Hippocampal formation (tissue), 2 donors: Measurements from ENCODE around the gene BECN2.
A peak's percentile ranks its signal among the peaks of the same experiment; 100 is the strongest.
"Not testable (repeated sequence)": the region's sequence is repeated elsewhere in the genome, so short reads cannot be mapped to it uniquely, and the experiment has no call there.

Experiments used
- DNase-seq, 2 donors: peaks; one replicate each; lab custom pipeline; 2025; lab: John Stamatoyannopoulos, UW

The BECN2 gene

GRCh38 chr1:241979071-241979470, 21.5 kb downstream of the BECN2 start:
- no peak for DNase-seq

DNA sequence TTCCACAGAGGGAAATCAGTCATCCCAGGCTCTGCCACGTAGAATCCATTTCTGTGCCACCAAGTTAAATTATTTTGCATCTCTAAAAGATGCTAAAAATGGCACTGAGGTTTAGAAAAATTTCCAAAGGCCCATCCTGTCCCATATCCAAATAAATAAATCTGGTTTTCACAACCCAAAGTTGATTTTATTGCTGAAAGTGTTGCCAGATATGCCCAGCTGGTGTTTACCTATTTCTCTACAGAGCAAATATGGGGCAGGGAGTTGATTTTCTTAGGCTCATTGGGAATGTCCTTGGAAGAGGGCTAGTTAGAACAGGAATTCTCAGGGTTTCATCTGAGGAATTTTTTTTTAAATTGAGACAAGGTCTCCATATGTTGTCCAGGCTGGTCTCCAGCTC, 22.4 kb downstream of the BECN2 start:
- no peak for DNase-seq

- no peak for DNase-seq
These were observed 28.2 kb downstream of the BECN2 start for GRCh38 chr1:241985787-241986186.

- DNase-seq: not testable (repeated sequence)
These were observed 30.9 kb downstream of the BECN2 start for GRCh38 chr1:241988389-241988930.

GRCh38 chr1:241990040-241990439, 32.5 kb downstream of the BECN2 start:
- peak; percentile 27 to 33 for DNase-seq

GRCh38 chr1:241992734-241993133, 35.2 kb downstream of the BECN2 start:
- DNase-seq: no peak

DNA sequence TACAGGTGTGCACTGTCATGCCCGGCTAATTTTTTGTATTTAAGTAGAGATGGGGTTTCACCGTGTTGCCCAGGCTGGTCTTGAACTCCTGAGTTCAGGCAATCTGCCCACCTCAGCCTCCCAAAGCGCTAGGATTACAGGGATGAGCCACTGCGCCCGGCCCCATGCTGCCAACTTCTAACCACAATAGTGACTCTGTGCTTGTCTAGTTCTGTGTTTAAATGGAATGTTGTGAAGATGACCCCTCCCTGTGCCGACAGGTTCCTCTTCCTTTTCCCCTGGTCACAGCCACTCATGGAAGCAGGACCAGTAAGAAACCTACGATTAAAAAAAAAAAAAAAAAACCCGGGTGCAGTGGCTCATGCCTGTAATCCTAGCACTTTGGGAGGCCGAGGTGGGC, 36.6 kb downstream of the BECN2 start:
- DNase-seq: no peak

DNA sequence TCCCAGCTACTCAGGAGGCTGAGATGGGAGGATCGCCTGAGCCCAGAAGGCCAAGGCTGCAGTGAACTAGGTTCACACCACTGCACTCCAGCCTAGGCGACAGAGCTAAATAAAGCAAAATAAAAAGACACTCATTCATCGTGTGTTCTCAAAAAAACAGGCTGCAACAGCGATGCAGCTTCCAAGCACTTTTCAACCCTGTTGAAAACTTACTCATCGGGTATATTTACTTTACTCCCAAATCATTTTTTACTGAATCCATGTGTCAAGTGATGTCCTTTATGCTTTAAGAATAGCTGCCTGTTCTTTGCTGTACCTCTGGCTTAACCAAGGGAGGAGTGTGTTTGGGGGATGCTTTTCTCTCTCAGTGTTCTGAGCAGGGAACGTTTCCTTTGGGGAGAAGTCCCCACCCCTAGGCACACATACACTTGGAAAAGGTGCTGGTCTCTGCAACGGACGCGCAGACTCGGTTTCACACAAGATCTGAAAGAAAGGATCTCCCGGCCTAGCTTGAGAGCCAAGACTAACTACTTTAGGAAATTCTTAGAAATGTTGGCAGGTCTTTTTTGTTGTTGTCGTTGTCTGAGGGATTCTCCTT, 39.9 kb downstream of the BECN2 start:
- DNase-seq: no peak

- peak in 1 of 2 donors; percentile 26 for DNase-seq
These were observed 40.9 kb downstream of the BECN2 start for GRCh38 chr1:241998412-241998921.

DNA sequence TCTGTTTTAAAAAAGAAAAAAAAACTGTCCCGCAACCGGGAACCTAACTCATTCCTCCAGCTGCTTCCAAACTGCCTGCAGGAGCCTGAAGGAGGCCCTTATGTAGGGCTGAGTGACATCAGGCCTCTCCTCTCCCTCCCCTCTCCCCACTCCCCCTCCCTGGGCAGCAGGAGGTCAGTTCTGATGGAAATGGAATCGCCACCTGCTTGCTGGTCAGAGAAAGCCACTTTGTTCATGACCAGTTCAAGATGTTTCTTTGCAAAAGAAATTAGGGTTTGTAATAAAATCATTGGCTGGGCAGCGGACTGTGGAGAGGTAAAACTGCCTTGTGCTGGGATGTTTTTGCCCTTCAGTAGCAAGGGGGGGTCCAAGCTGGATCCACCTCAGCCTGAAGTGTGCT, 41.5 kb downstream of the BECN2 start, which contains the start of gene MAP1LC3C:
Gene MAP1LC3C (minus strand): TSS at position 73 of the 400 bp plus-strand sequence. CDS start 90 bp downstream, outside the sequence.
- DNase-seq: no peak

- DNase-seq: no peak
These were observed 42.9 kb downstream of the BECN2 start for GRCh38 chr1:242000434-242000833.

DNA sequence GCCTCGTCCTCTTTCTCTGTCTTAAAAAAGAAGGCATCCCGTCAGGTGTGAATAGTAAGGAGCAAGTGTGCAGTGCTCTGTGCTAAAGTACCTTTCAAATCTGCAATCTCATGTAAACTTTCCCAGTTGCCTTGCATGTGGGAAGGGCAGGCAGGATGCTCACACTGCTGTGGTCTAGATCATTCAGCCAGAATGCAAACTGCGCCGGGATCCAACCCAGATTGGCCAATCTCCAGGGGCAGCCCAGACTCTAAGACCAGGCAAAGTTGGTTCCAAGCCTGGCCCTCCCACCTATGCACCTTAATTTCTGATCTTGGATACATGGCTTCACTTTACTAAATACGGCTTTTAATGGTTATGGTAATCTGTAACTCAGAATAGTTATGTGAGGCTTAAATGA, 44.5 kb downstream of the BECN2 start:
- DNase-seq: no peak

- no peak for DNase-seq
These were observed 44.9 kb downstream of the BECN2 start for GRCh38 chr1:242002510-242002909.

DNA sequence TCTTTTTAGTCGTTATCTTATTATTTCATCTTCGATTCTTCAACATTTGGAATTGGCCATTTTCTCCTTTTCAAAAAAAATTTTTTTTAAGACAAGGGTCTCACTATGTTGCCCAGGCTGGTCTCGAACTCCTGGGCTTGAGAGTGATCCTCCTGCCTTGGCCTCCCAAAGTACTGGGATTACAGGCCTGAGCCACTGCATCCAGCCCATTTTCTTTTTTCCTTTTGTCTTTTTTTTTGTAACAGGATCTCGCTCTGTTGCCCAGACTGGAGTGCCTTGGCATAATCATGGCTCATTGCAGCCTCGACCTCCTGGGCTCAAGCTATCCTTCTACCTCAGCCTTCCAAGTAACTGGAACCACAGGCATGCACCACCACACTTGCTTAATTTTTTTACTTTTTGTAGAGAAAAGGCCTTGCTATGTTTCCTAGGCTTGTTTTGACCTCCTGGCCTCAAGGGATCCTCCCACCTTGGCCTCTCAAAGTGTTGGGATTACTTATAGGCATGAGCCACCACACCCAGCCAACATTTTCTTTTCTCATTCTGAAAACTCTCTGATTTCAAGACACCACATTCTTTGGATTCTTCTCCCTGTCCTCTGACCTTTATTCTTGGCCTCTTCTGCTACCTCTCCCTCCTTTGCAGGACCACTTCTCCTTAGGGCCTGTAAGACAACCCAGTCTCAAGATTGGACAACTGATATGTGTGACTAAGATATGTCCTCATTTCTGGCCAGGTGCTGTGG, 47.4 kb downstream of the BECN2 start:
- DNase-seq: no peak

DNA sequence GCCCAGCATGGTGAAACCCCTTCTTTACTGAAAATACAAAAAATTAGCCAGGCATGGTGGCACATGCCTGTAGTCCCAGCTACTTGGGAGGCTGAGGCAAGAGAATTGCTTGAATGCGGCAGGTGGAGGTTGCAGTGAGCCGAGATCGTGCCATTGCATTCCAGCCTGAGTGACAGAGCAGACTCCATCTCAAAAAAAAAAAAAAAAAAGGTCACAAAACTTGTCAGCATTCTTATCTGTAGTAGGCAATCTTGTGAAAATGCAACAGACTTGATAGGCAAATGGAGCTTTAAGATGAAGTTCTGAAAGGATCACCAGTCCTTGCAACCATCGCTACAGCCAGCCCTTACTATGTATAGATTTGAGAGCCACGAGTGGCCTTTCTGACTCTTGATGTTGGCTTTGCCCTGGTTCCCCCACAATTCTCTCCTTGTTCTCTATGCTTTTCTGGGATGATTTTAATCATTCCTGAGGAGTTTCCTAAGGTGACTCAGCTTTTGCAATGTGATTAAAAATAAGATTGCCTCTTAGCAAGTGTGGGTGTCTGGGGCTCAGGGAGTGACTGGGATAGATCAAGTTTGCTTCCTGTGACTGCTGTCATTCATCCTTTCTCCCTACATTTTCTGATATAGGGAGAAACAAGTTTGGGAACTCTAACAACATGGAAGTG, 48.4 kb downstream of the BECN2 start:
- no peak for DNase-seq

GRCh38 chr1:242006976-242007375, 49.4 kb downstream of the BECN2 start:
- DNase-seq: no peak
